GM21526 (cell line): ENCODE results near the gene FCRLB.
A peak's percentile ranks its signal among the peaks of the same experiment; 100 is the strongest.
"Not testable (repeated sequence)": the region's sequence is repeated elsewhere in the genome, so short reads cannot be mapped to it uniquely, and the experiment has no call there.

Source experiments
- ATAC-seq: cut with Tn5 transposase; IDR thresholded peaks from one replicate; pipeline ENCODE4 v1.9.1; 2021; ENCODE audit warnings: moderate library complexity; ENCODE audit not compliant: unreplicated experiment, low FRiP score

Gene FCRLB, protein sequence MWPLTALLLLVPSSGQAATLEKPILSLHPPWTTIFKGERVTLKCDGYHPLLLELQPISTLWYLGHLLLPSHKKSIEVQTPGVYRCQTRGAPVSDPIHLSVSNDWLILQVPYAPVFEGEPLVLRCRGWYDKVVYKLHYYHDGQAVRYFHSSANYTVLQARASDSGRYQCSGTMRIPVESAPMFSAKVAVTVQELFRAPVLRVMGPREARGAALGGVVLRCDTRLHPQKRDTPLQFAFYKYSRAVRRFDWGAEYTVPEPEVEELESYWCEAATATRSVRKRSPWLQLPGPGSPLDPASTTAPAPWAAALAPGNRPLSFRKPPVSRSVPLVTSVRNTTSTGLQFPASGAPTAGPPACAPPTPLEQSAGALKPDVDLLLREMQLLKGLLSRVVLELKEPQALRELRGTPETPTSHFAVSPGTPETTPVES

DNA sequence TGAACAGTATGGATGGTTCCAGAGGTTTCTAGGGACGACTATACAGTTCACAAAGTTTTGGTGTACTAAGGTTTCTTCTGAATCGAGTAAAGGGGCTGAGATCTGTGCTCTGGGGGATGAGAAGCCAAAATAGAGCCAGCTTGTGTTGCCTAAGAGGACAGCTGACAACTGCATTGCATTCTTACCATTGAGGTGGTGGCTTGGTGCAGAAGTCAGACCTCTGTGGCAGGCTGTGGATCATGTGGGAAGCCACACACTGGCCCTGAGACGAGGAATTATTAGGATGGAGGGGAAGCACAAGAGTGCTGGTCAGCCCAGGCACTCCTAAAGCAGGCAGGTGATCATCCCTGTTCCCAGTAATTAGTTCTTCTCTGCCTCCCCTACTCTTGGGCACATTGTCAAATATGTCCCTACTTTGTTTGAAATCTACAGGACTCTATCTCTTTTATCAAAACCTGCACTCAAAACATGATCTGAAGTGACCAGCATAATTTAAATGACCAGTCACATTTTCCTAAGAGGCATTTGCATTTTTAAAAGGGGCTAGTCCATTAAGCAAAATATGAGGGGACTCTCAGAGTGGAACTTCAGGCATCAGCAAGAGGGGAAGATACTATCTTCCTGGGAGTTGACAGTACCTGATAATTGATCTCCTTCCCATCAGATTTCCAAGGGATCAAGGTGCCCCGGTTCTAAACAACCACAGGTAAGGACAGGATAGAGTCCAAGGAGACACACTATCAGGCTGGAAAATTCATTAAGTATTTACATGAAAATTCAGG, at the start of gene FCRLB:
FCRLB (plus strand) TSS at position 589 of the 782 bp plus-strand sequence. CDS start 1,129 bp downstream, outside the sequence.
- ATAC-seq: no peak

DNA sequence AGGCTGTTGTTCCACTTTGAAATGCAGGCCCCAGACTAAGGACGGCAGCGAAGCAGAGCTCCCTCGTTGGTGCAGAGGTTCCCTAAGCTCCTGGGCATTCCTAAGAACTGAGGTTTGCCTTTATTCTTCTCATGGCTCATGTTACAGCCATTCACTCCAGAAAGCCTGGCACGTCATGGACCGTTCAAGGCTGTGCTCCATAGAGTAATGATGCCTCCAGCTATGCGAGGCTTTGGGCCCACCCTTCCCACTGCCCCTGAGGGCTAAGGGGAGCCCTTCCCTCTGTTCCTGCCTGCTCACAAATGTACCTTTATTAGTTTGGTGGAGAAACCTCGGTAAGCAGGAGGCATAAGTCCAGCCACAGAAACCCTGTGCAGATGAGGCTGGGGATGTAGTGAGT, 47.9 kb upstream of the FCRLB start:
- not testable (repeated sequence) for ATAC-seq

DNA sequence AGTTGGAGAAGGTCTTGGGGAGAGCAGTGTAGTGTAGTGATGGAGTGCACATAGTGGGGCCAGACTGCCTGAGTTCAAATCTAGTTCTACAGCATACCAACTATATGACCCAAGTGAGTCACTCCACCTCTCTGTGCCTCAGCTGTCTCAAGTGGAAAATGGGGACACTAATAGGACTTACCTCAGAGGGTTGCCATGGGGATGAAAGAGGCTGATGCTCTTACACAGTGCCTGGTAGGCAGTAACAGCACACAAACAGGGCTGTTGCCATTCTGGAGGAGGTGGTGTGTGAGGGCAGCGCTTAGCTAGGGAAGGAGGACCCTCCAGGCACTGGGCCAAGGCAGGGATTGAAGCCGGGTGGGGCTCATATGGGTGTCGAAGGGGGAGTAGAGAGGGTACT, 46.9 kb upstream of the FCRLB start:
- ATAC-seq: not testable (repeated sequence)

DNA sequence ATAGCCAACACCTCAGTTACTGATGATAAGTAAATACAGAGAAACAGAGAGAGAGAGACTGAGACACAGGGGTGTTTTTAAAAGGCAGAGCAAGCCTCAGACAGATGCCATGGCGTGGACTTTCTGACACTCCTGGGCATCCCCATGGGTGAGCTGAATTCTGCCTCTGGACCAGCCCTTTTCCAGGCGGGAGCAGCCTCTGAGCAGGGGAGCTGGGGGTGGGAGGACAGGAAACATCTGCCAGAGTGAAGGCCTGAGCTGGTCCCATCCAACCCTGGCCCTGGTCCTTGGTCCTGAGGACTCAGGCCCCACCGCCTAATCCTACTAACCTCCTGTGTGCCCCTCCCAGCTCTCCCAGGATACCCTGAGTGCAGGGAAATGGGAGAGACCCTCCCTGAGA, 46.4 kb upstream of the FCRLB start:
- ATAC-seq: not testable (repeated sequence)

DNA sequence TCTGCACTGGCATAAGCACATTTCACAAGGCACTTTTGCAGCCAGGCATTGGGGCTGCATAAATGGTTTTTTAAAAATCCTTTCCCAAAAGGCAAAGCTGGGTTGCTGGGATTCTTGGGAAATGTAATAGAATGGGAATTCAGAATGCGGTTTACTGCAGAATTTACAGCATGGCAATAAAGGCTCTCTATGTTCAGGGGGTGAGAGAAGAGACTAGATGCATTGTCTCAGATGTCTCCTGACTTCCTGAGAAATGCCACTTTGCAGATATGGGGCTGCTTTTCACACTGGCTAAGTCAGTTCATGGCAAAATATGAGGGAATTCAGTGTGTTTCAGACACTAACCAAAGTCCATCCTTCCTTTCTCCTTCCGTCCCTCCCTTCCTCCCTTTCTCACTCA, 44.9 kb upstream of the FCRLB start:
- ATAC-seq: no peak

DNA sequence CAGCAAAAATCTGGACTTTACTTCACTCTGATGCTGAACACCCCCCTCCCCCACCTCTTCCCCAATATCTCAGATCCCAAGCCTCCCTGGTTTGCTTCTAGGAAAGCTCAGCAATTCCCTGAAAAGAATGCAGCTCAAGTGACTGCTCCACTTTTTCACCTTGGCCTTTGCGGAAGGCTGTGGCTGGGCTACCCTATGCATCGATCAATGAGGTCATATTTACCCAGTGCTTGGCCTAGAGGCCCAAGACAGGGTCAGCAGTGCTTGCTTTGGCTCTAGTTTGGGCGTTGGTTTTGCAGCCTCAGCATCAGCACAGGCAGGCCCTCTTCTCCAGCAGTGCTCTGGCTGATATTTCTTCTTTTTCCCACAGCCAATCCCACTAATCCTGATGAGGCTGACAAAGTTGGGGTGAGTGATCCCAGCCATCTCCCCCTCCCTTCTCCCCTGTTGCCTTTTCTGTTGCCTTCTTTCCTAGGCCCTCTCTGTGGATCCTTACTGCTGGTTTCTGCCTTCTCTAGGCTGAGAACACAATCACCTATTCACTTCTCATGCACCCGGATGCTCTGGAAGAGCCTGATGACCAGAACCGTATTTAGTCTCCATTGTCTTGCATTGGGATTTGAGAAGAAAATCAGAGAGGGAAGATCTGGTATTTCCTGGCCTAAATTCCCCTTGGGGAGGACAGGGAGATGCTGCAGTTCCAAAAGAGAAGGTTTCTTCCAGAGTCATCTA, 44.2 kb upstream of the FCRLB start:
- ATAC-seq: no peak

DNA sequence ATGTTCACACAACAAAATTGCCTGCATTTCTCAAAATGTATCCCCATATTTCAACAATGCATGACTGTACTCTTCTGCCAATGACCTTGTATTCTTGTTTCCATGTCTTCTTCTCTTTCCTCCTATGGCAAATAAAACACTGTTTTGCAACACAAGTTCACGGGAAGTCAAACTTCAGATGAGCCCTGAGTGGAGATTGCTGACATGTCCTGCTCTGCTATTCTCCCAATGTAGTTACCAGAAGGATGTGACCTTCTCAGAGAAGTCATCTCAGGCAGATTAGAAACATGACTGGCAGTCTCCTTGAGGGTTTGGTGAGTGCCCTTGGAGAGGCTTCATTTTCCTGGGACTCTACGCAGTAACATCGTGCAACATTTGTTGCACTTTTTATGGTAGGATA, 42.8 kb upstream of the FCRLB start:
- ATAC-seq: no peak

DNA sequence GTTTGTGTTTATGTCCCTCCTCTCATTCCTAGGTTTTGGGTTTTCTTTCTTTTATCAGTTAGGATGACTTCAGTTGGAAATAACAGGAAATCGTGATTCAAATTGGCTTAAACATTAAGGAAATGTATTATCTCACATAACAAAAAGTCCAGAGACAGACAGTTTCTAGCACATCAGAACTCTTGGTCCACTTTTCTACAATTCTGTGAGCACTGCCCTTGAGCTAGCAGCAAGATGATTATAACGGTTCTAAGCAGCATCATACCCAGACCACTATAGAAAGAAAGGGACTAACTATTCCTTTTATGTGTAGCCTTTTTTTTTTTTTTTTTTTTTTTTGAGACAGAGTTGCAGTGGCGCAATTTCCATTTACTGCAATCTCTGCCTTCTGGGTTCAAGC, 39.5 kb upstream of the FCRLB start:
- ATAC-seq: no peak

DNA sequence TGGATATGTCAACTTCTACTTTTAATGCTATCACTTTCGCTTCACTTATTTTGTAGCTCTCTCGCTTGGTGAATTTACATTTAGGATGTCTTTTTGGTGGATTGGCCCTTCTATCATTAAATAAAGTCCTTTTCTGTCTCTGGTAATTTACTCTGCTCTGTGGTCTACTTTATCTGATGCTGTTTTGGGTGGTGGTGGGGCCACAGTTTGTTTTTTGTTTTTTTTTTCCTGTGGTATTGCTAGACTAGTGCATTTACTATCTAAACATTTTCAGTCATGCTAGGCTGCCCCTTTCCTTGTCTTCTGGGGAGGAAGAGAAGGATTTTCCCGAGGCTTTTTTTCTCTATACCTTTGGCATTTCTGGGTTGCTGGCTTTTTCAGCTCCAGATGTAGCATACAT, 32.4 kb upstream of the FCRLB start:
- no peak for ATAC-seq

DNA sequence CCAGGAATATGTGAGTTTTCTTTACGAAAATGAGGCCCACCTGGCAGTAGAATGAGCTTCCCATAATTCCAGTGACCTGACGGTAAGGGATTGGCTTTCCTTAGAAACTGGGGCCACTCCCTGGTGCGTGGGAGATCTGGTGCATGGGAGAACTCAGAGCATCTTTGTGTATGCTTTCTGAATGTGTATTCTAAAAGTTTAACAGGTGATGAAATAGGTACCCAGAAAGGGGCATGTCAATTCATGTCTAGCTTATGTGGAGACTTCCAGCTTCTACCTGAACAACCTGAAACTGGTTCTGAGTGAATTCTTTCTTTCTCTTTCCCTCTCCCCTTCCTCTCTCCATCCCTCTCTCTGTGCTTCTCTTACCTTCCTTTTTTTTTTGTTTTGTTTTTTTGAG, 29.5 kb upstream of the FCRLB start:
- no peak for ATAC-seq

DNA sequence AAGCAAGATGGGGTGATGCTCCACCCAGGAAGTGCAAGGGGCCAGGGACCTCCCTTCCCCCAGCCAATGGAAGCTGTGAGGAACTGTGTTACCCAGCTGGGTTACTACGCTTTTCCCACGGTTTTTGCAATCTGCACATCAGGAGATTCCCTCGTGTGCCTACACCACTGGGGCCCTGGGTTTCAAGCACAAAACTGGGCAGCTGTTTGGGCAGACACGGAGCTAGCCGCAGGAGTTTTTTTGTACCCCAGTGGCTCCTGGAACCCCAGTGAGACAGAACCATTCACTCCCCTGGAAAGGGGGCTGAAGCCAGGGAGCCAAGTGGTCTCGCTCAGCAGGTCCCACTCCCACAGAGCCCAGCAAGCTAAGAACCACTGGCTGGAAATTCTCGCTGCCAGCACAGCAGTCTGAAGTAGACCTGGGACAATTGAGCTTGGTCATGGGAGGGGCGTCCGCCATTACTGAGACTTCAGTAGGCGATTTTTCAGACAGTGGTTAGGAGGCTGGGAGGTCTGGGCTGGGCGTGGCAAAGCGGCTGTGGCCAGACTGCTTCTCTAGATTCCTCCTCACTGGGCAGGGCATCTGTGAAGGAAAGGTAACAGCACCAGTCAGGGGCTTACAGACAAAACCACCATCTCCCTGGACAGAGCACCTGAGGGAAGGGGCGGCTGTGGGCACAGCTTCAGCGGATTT, 28.2 kb upstream of the FCRLB start:
- ATAC-seq: not testable (repeated sequence)

DNA sequence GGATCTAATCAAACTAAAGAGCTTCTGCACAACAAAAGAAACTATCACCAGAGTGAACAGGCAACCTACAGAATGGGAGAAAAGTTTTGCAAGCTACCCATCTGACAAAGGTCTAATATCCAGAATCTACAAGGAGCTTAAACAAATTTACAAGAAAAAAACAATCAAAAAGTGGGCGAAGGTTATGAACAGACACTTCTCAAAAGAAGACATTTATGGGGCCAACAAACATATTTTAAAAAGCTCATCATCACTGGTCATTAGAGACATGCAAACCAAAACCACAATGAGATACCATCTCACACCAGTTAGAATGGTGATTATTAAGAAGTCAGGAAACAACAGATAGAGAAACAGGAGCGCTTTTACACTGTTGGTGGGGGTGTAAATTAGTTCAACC, 23.0 kb upstream of the FCRLB start:
- not testable (repeated sequence) for ATAC-seq

DNA sequence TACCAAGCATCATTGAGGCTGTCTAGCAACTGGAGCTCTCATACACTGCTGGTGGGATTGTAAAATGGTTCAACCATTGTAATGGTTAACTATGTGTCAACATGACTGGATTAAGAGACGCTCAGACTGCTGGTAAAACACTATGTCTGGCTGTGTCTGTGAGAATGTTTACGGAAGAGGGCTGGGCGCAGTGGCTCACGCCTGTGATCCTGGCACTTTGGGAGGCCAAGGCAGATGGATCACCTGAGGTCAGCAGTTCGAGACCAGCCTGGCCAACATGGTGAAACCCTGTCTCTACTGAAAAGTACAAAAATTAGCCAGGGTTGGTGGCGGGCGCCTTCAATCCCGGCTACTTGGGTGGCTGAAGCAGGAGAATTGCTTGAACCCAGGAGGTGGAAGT, 19.1 kb upstream of the FCRLB start:
- no peak for ATAC-seq

DNA sequence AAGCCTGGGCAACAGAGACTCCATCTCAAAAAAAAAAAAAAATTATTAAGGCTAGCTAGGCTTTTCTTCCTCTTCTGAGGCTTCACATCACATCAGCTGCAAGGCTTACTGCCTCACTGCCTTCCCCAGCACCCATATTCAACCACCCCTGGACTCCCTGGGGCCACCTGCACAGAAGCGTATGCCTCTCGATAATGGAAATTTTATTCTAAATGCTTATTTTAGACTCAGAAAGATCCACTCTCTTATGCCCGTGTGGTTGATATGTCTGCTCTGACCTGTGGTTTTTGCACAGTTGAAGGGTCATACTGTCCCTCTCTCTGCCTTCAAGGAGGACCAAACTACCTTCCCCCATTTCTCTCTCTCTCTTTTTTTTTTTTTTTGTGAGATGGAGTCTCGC, 15.8 kb upstream of the FCRLB start:
- ATAC-seq: no peak

DNA sequence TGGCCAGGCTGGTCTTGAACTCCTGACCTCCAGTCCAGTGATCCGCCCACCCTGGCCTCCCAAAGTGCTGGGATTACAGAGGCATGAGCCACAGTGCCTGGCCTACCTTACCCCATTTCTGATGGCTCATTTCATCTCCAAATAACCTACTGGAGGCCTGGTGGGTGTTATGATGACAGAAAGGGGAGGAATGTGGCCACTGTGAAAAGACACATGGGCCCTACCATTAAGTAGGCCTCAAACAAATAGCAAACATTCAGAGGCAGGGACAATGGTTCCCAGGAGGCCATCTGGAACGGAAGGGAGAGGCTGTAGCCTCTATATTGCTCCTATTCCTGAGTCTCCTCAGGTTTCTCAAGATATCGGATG, 15.2 kb upstream of the FCRLB start:
- ATAC-seq: no peak

DNA sequence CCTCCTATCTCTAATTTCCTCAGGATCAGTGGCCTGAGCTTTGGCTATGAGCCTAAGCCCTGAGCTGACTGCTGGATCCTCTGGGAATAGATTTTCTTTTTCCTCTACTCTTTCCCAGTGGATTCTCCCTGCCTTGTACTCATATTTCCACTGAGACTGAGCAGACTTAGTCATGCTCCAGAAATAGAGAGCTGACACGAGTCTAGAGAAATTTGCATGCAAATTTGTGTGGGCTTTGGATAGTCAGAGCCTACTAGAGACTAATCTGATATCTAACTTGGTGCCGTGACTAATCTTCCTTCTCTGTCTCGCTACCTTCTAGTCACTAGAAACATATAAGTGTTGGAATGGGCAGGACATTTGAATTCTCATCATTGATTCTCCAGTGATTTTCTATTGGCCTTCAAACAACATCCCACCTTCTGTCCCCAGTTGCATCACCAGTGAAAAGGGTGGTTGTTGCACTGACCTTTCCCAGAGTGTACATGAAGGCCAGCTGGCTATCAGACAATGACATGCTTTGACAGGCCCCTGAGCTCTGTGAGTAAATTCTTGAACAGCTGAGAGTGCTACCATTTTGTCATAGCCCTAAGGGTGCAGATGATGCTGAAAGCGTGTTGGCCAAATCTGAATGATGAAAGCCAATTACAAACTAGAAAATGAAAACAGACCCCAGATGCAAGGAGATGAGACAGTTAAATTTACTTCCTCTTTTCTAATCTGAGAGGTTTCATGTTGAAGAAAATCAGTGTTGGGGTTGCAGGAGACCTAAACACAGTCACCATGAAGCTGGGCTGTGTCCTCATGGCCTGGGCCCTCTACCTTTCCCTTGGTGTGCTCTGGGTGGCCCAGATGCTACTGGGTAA, 14.6 kb upstream of the FCRLB start, which contains the start of gene FCRLA:
FCRLA (plus strand) TSS at position 748 of the 866 bp plus-strand sequence; CDS start at position 784, 36 bp downstream.
- ATAC-seq: peak; percentile 54

DNA sequence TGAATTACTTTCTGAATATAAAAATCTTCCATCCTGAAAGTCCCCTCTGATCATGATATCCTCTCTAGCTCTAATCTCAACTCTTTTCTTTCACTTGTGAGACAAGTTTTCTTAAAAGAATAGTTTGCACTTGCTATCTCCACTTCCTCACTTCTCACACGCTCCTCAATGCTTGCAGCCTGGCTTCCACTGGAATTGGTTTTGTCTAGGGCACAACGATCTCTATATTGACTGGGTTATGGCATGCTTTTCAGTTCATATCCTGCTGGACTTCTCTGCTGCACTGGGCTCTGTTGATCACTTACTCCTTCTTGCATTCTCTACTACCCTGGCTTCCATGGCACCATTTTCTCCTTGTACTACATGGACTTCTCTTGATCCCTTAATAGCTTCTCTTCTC, 13.8 kb upstream of the FCRLB start:
- ATAC-seq: no peak

DNA sequence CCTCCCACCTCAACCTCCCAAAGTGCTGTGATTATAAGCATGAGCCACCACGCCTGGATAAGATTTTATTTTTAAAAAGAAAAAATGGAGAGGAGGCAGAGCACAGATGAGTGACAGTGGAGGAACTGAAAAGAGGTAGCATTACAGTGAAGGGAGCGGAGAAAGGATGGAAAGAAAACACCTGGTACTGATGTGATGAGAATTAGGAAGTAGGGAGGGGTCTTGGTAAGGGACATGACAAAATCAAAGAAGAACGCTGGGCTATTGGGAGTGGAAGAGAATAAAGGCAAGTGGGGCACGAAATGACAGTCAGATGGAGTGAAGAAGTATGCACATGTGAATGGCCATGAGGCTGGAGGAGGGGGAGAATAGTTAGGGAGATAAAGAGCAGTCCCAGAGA, 12.0 kb upstream of the FCRLB start:
- ATAC-seq: no peak

DNA sequence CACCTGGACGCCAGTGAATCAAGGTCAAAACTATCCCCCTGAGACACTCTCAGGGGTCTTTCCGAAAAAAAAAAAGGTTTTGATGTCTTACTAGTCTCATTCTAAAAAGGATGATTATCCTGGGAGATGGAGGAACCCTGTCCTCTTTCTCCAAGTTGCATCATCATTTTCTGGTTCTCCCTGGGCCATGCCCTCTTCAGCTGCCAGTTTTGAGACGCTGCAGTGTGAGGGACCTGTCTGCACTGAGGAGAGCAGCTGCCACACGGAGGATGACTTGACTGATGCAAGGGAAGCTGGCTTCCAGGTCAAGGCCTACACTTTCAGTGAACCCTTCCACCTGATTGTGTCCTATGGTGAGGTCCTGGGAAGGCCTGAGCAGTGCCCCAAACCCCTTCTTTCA, 10.8 kb upstream of the FCRLB start:
- ATAC-seq: no peak
